ENCODE measurements around the gene PPIL3. TPM values are rescaled to one million over a fixed set of nuclear protein-coding genes. Genes with fewer than 3 reads are reported as not detected.
A peak's percentile ranks its signal among the peaks of the same experiment; 100 is the strongest.
"Not testable (repeated sequence)": the region's sequence is repeated elsewhere in the genome, so short reads cannot be mapped to it uniquely, and the experiment has no call there.

PPIL3 gene
- total RNA-seq, 1 donor from 2014 or later, result 35.0 TPM

DNA sequence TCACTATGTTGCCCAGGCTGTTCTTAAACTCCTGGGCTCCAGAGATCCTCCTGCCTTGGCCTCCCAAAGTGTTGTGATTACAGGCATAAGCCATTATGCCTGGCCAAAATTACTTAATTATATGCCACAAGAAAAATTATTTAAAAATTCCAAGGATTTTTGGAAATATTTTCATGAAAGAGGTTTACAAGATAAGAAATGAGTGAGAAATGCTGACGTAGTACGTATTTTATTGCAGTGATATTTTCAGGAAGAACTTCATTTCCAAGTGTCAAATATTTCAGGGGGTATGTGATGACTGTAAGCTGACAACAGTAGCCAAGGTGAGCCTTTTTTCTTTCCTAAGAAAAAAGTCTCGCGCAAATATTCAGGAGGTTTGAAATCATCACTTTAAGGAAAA, 21.1 kb upstream of the PPIL3 start:
- Histone ChIP-seq H3K36me3 (peaks cover 89% of the 10 kb centered on the region), H3K27me3 (ENCODE audit: low read depth) (no peaks in the 10 kb centered on the region), H3K4me1 (no peaks in the 10 kb centered on the region), H3K4me3 (no peak overlapping the region), H3K9me3 (no peaks in the 10 kb centered on the region), H3K27ac (no peak overlapping the region)
- TF ChIP-seq, protein P1, sequence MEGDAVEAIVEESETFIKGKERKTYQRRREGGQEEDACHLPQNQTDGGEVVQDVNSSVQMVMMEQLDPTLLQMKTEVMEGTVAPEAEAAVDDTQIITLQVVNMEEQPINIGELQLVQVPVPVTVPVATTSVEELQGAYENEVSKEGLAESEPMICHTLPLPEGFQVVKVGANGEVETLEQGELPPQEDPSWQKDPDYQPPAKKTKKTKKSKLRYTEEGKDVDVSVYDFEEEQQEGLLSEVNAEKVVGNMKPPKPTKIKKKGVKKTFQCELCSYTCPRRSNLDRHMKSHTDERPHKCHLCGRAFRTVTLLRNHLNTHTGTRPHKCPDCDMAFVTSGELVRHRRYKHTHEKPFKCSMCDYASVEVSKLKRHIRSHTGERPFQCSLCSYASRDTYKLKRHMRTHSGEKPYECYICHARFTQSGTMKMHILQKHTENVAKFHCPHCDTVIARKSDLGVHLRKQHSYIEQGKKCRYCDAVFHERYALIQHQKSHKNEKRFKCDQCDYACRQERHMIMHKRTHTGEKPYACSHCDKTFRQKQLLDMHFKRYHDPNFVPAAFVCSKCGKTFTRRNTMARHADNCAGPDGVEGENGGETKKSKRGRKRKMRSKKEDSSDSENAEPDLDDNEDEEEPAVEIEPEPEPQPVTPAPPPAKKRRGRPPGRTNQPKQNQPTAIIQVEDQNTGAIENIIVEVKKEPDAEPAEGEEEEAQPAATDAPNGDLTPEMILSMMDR (IDR thresholded peaks at IDR 0.05), result no peak
- ATAC-seq (no peak), DNase-seq (no peak)
- intact Hi-C loops (cut with DNase I), result no loop called here

DNA sequence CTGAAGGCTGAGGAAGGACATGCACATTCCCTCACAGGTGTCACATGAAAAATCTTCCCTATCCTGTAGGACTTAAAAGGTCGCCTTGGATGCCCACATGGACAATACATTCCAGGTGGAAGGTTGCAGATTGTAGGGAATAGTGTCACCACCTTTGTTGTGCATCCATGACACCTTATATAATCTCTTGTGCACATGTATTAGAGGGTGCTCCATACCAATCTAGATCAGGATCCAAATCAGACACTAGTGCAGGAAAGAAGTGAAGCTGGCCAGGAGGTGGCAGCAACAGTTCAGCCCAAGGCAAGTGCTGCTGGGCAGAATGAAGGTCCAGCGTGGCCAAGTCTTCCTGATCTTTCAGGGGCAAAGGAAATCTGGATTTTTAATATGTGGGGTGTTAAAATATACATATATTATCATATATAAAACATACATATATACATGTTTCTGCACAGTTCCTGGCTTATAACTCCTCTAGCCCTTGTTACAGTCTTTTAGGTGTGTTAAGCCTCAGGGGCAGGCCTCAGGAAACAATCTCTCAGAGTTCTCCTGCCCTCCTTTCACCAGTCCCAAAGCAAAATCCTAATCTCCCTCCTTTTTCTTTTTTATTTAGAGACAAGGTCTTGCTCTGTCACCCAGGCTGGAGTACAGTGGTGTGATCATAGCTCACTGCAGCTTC, 16.9 kb upstream of the PPIL3 start:
- Histone ChIP-seq H3K27me3 (ENCODE audit: low read depth) (no peaks in the 10 kb centered on the region), H3K4me1 (no peaks in the 10 kb centered on the region), H3K9me3 (no peaks in the 10 kb centered on the region), H3K4me3 (no peak overlapping the region), H3K36me3 (peaks cover 75% of the 10 kb centered on the region), H3K27ac (no peak overlapping the region)
- DNase-seq, result peak; percentile 77
- intact Hi-C loops (cut with DNase I), result no loop called here
- TF ChIP-seq, protein P1 (IDR thresholded peaks at IDR 0.05), result peak; percentile 67
- peak; percentile 88 to 89 for ATAC-seq

DNA sequence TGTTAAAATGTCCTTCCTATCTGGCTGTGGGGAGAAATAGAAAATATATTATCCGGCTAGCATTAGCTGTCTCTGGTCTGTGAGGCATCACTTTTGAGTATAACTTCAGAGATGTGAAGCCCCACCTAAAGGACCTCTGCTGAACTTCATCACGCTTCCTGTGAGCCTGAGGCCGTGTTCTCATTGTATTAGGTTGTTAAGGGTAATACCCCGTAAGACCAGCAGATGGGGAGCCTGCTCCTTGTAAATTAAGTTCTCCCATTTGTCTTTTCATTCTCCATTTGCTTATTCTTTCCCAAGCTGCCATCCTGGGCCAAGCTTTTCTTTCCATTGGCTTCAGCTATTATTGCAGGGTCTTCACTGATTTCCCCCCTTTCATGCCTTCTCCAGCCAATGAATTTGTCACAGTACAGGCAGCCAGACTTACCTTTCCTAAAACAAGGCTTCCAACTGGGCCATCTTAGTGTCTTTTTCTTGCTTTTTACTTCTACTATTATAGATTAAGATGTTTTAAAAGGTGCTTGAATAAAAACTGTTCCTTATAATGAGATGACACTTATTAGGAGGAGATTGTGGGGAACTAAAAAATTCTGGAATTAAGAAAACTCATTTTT, 12.7 kb upstream of the PPIL3 start:
- TF ChIP-seq, protein P1 (IDR thresholded peaks at IDR 0.05), result peak; percentile 77
- Histone ChIP-seq H3K9me3 (no peaks in the 10 kb centered on the region), H3K4me3 (no peak overlapping the region), H3K36me3 (peaks cover 79% of the 10 kb centered on the region), H3K27me3 (ENCODE audit: low read depth) (no peaks in the 10 kb centered on the region), H3K27ac (no peak overlapping the region), H3K4me1 (no peaks in the 10 kb centered on the region)
- peak; percentile 88 to 91 for ATAC-seq
- peak; percentile 50 for DNase-seq
- intact Hi-C loops (cut with DNase I), result no loop called here

DNA sequence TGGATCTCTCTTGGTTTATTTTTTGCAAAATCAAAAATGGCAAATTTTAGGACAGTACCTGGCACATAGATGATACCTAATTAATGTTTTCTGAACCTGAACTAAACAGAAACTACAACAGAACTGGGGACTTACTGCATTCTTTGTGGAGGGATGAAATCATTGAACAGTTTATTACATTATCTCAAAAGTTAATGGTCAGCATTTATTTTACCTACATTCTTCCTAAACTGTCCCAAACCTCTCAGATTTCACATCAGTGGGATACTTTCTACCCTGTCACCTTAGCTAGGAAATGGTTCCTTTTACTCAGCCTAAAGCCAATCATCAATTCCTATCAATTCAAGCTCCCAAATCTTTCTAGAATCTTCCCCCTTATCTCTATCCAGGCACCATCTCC, 10.6 kb upstream of the PPIL3 start:
- Histone ChIP-seq H3K4me1 (no peaks in the 10 kb centered on the region), H3K36me3 (peaks cover 85% of the 10 kb centered on the region), H3K4me3 (no peak overlapping the region), H3K27me3 (ENCODE audit: low read depth) (no peaks in the 10 kb centered on the region), H3K27ac (no peak overlapping the region), H3K9me3 (no peaks in the 10 kb centered on the region)
- ATAC-seq, result no peak
- TF ChIP-seq, protein P1 (IDR thresholded peaks at IDR 0.05), result no peak
- no peak for DNase-seq
- intact Hi-C loops (cut with DNase I), result no loop called here

DNA sequence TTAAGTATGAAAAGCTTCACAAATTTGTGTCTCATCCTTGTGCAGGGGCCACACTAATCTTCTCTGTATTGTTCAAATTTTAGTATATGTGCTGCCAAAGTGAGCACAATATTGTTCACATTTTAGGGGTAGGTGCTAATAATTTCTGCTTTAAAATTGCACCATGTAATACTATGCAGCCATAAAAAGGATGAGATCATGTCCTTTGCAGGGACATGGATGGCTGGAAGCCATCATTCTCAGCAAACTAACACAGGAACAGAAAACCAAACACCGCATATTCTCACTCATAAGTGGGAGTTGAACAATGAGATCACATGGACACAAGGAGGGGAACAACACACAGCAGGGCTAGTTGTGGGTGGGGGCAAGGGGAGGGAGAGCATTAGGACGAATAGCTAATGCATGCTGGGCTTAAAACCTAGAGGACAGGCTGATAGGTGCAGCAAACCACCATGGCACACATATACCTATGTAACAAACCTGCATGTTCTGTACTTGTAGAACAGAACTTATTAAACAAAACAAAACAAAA, 7.1 kb downstream of the PPIL3 start:
- H3K4me1 ChIP-seq; H3K27ac ChIP-seq; H3K4me3 ChIP-seq; intact Hi-C loops (cut with DNase I); H3K9me3 ChIP-seq; ATAC-seq; DNase-seq; H3K27me3 ChIP-seq (ENCODE audit: low read depth): not testable (repeated sequence)
- peaks cover 96% of the 10 kb centered on the region for H3K36me3 ChIP-seq

DNA sequence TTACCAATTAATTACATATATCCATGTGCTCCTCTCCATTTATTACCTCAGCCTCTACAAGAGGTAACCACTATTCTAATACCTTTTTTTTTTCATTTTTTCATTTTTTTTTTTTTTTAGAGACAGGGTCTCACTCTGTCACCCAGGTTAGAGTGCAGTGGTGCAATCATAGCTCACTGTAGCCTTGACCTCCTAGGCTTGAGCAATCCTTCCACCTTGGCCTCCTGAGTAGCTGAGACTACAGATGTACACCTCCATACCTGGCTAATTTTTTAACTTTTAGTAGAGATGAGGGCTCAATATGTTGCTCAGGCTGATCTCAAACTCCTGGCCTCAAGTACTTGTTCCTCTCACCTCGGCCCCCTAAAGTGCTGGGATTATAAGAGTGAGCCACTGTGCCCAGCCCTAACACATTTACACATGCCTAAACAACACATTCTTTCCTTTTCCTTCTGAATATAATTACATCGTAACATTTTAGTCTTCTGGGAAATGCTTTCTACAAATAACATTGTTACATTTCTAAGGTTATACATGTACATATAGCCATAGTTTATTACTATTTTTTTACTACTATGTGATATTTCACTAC, 10.5 kb downstream of the PPIL3 start:
- peaks cover 100% of the 10 kb centered on the region for H3K36me3 ChIP-seq
- H3K4me1 ChIP-seq, result no peaks in the 10 kb centered on the region
- H3K4me3 ChIP-seq, result no peak overlapping the region
- intact Hi-C loops (cut with DNase I), result no loop called here
- TF ChIP-seq, protein P1 (IDR thresholded peaks at IDR 0.05), result no peak
- ATAC-seq (no peak), DNase-seq (no peak)
- H3K27me3 ChIP-seq (ENCODE audit: low read depth), result no peaks in the 10 kb centered on the region
- H3K9me3 ChIP-seq, result no peaks in the 10 kb centered on the region
- no peak overlapping the region for H3K27ac ChIP-seq
